SU-DHL-6 (cell line): Measurements from ENCODE around the gene SMC5.
"Not testable (repeated sequence)": the region's sequence is repeated elsewhere in the genome, so short reads cannot be mapped to it uniquely, and the experiment has no call there.

Experiments used
- H2AFZ ChIP-seq: fragments of 200-600 bp; sonication (generic); 2 replicates; pipeline ENCODE4 v1.6.1; 2014; ENCODE audit warnings: low read depth, mild to moderate bottlenecking, moderate library complexity, mixed read lengths, antibody characterized with exemption, low read length; ENCODE audit not compliant: severe bottlenecking
- H3F3A ChIP-seq: fragments of 200-600 bp; shearing (Covaris generic); 2 replicates; pipeline ENCODE4 v1.6.0; 2016; ENCODE audit warnings: antibody characterized with exemption, mild to moderate bottlenecking; ENCODE audit not compliant: insufficient read depth
- H3K27ac ChIP-seq: fragments of 200-600 bp; sonication (generic); 2 replicates; pipeline ENCODE4 v1.5.1; 2016; ENCODE audit warnings: low read depth, mild to moderate bottlenecking, low read length, moderate library complexity, mixed read lengths
- H3K27me3 ChIP-seq: fragments of 200-600 bp; sonication (generic), shearing (Covaris generic); 2 replicates; pipeline ENCODE4 v1.6.0; 2014; ENCODE audit warnings: mild to moderate bottlenecking, low read length
- H3K36me3 ChIP-seq: fragments of 200-600 bp; sonication (generic); 2 replicates; pipeline ENCODE4 v1.6.1; 2014; ENCODE audit warnings: mild to moderate bottlenecking, low read length, mixed read lengths
- H3K4me2 ChIP-seq: fragments of 300-600, 200-600 bp; shearing (Covaris generic), sonication (generic); 2 replicates; pipeline ENCODE4 v1.6.0; 2014; ENCODE audit warnings: low read length, low read depth, mild to moderate bottlenecking; ENCODE audit not compliant: poor library complexity, severe bottlenecking
- H3K4me3 ChIP-seq: fragments of 200-600 bp; sonication (generic); 2 replicates; pipeline ENCODE4 v1.5.1; 2014; ENCODE audit warnings: antibody characterized with exemption, low read length, mild to moderate bottlenecking, mixed read lengths; ENCODE audit not compliant: insufficient read depth, poor library complexity, severe bottlenecking
- H3K79me2 ChIP-seq: fragments of 200-600 bp; sonication (generic); 2 replicates; pipeline ENCODE4 v1.6.1; 2014; ENCODE audit warnings: mild to moderate bottlenecking, low read length, moderate library complexity; ENCODE audit not compliant: insufficient read depth
- H3K9ac ChIP-seq: fragments of 200-600 bp; sonication (generic); 2 replicates; pipeline ENCODE4 v1.7.0; 2014; ENCODE audit warnings: mild to moderate bottlenecking, low read length
- H3K9me2 ChIP-seq: fragments of 200-600 bp; sonication (generic); replicated peaks from 2 replicates; pipeline ENCODE4 v1.6.1; 2014; ENCODE audit warnings: low read length; ENCODE audit not compliant: insufficient read depth
- H3K9me3 ChIP-seq: fragments of 200-600 bp; sonication (generic); 2 replicates; pipeline ENCODE4 v1.6.1; 2014; ENCODE audit warnings: low read length, mixed read lengths; ENCODE audit not compliant: insufficient read depth
- H4K20me1 ChIP-seq: fragments of 200-600 bp; sonication (generic); 2 replicates; pipeline ENCODE4 v1.6.1; 2014; ENCODE audit warnings: low read depth, mild to moderate bottlenecking, antibody characterized with exemption, low read length, moderate library complexity, mixed read lengths
- EZH2phosphoT487 ChIP-seq: fragments of 200-600 bp; sonication (generic), shearing (Covaris generic); conservative IDR thresholded peaks from 2 replicates; pipeline ENCODE4 v1.6.1; 2018; ENCODE audit warnings: mild to moderate bottlenecking, antibody characterized with exemption, low read length, moderate library complexity, mixed read lengths
- TF ChIP-seq, protein P1 (sequence below): fragments of 200-600 bp; sonication (generic); IDR thresholded peaks from one replicate; pipeline ENCODE4 v1.5.1; 2017; ENCODE audit warnings: antibody characterized with exemption, mild to moderate bottlenecking, low read length, moderate library complexity; ENCODE audit not compliant: insufficient read depth, poor library complexity, severe bottlenecking

Gene SMC5

DNA sequence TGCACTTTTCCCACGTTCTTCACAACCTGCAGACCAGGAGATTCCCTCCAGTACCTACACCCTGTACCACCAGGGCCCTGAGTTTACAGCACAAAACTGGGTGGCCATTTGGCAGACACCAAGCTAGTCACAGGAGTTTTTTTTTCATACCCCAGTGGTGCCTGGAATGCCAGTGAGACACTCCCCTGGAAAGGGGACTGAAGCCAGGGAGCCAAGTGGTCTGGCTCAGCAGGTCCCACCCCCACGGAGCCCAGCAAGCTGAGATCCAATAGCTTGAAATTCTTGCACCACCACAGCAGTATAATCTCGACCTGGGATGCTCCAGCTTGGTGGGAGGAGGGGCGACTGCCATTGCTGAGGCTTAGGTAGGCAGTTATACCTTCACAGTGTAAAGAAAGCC lies 26.3 kb upstream of the SMC5 start:
- no peaks in the 10 kb centered on the region for H3K27me3 ChIP-seq
- H3K9me3 ChIP-seq: no peaks in the 10 kb centered on the region
- TF ChIP-seq EZH2phosphoT487: no peak
- TF ChIP-seq, protein P1, sequence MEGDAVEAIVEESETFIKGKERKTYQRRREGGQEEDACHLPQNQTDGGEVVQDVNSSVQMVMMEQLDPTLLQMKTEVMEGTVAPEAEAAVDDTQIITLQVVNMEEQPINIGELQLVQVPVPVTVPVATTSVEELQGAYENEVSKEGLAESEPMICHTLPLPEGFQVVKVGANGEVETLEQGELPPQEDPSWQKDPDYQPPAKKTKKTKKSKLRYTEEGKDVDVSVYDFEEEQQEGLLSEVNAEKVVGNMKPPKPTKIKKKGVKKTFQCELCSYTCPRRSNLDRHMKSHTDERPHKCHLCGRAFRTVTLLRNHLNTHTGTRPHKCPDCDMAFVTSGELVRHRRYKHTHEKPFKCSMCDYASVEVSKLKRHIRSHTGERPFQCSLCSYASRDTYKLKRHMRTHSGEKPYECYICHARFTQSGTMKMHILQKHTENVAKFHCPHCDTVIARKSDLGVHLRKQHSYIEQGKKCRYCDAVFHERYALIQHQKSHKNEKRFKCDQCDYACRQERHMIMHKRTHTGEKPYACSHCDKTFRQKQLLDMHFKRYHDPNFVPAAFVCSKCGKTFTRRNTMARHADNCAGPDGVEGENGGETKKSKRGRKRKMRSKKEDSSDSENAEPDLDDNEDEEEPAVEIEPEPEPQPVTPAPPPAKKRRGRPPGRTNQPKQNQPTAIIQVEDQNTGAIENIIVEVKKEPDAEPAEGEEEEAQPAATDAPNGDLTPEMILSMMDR: no peak
- H2AFZ ChIP-seq: no peak overlapping the region
- H3K27ac ChIP-seq: no peak overlapping the region
- H3F3A ChIP-seq: no peaks in the 10 kb centered on the region
- H3K4me2 ChIP-seq: no peak overlapping the region
- H3K36me3 ChIP-seq: no peaks in the 10 kb centered on the region
- no peak overlapping the region for H3K4me3 ChIP-seq
- no peaks in the 10 kb centered on the region for H4K20me1 ChIP-seq
- no peak overlapping the region for H3K9ac ChIP-seq
- H3K9me2 ChIP-seq: no peaks in the 10 kb centered on the region
- no peaks in the 10 kb centered on the region for H3K79me2 ChIP-seq

DNA sequence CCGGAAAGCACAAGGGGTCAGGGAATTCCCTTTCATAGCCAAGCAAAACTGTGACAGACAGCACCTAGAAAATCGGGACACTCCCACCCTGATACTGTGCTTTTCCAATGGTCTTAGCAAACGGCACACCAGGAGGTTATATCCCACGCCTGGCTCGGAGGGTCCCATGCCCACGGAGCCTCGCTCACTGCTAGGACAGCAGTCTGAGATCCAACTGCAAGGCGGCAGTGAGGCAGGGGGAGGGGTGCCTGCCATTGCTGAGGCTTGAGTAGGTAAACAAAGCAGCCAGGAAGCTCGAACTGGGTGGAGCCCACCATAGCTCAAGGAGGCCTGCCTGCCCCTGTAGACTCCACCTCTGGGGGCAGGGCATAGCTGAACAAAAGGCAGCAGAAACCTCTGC lies 24.6 kb upstream of the SMC5 start:
- not testable (repeated sequence) for H3K9ac ChIP-seq, H3K9me3 ChIP-seq, H3K27ac ChIP-seq, H3K4me2 ChIP-seq, H2AFZ ChIP-seq, H3K4me3 ChIP-seq, H3K9me2 ChIP-seq, H3K27me3 ChIP-seq, H3K36me3 ChIP-seq, H3F3A ChIP-seq, H3K79me2 ChIP-seq, H4K20me1 ChIP-seq

DNA sequence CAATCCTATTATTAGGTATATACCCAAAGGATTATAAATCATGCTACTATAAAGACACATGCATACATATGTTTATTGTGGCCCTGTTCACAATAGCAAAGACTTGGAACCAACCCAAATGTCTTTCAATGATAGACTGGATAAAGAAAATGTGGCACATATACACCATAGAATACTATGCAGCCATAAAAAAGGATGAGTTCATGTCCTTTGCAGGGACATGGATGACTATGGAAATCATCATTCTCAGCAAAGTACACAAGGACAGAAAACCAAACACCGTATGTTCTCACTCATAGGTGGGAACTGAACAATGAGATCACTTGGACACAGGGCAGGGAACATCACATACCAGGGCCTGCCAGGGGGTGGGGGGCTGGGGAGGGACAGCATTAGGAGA lies 12.8 kb upstream of the SMC5 start:
- H3K79me2 ChIP-seq, H3K27ac ChIP-seq, H3K4me3 ChIP-seq, H3F3A ChIP-seq, H2AFZ ChIP-seq, H3K36me3 ChIP-seq, H3K9me3 ChIP-seq, H3K9ac ChIP-seq, H3K27me3 ChIP-seq, H4K20me1 ChIP-seq, H3K4me2 ChIP-seq, H3K9me2 ChIP-seq: not testable (repeated sequence)

DNA sequence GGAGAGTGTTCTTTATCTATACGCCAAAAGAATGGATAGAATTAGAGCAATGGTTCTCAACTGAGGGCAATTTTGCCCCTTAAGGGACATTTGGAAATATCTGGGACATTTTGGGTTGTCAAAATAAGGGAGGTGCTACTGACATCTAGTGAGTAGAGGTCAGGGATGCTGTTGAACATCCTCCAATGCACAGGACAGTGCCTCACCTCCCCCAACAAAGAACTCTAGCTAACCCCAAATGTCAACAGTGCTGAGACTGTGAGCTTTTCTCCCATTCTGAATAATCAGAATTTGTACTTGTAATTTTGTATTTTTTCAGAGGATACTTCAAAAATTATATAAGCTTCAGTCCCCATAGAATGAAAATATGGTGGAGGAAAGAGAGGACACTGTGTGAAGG lies 8.6 kb upstream of the SMC5 start:
- H3K4me3 ChIP-seq: no peak overlapping the region
- H3K4me2 ChIP-seq: no peak overlapping the region
- H3K9me2 ChIP-seq: no peaks in the 10 kb centered on the region
- H3F3A ChIP-seq: no peaks in the 10 kb centered on the region
- no peak overlapping the region for H3K9ac ChIP-seq
- H3K27me3 ChIP-seq: no peaks in the 10 kb centered on the region
- no peak overlapping the region for H2AFZ ChIP-seq
- TF ChIP-seq, protein P1: no peak
- TF ChIP-seq EZH2phosphoT487: no peak
- H3K27ac ChIP-seq: no peak overlapping the region
- H4K20me1 ChIP-seq: no peaks in the 10 kb centered on the region
- no peaks in the 10 kb centered on the region for H3K36me3 ChIP-seq
- no peaks in the 10 kb centered on the region for H3K79me2 ChIP-seq
- H3K9me3 ChIP-seq: no peaks in the 10 kb centered on the region

DNA sequence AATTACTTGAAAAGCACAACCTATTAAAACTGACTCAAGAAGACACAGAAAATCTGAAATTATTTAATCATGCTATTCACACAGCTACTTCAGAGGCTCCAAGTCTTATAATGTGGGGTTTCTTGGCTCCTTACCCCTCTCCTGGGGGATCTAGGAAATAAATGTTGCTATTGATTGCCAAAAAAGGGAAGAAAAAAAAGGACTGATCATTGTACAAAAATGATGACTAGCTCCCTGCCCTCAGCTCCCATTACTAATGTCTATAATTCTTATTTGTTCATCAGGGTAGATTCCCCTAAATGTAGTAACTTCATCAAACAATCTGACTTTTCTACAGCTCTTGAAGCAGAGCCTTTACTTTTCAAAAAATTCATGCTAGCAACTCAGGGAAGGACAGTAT lies 3.3 kb upstream of the SMC5 start:
- Histone ChIP-seq H3K79me2 (peaks cover 16% of the 10 kb centered on the region), H3K9ac (no peak overlapping the region), H3F3A (no peaks in the 10 kb centered on the region), H4K20me1 (no peaks in the 10 kb centered on the region; the same call in 1 of the 2 replicates), H2AFZ (no peak overlapping the region), H3K9me3 (no peaks in the 10 kb centered on the region), H3K27me3 (no peaks in the 10 kb centered on the region), H3K9me2 (no peaks in the 10 kb centered on the region), H3K36me3 (no peaks in the 10 kb centered on the region), H3K4me2 (no peak overlapping the region), H3K4me3 (no peak overlapping the region), H3K27ac (no peak overlapping the region)
- TF ChIP-seq, protein P1: no peak
- TF ChIP-seq EZH2phosphoT487: no peak
